ENCODE results near the gene ERVK3-1. TPM values are rescaled to one million over a fixed set of nuclear protein-coding genes. Genes with fewer than 3 reads are reported as not detected.
"Not testable (repeated sequence)": the region's sequence is repeated elsewhere in the genome, so short reads cannot be mapped to it uniquely, and the experiment has no call there.

ERVK3-1 gene
- polyA plus RNA-seq, 1 donor, result 33.6 TPM

DNA sequence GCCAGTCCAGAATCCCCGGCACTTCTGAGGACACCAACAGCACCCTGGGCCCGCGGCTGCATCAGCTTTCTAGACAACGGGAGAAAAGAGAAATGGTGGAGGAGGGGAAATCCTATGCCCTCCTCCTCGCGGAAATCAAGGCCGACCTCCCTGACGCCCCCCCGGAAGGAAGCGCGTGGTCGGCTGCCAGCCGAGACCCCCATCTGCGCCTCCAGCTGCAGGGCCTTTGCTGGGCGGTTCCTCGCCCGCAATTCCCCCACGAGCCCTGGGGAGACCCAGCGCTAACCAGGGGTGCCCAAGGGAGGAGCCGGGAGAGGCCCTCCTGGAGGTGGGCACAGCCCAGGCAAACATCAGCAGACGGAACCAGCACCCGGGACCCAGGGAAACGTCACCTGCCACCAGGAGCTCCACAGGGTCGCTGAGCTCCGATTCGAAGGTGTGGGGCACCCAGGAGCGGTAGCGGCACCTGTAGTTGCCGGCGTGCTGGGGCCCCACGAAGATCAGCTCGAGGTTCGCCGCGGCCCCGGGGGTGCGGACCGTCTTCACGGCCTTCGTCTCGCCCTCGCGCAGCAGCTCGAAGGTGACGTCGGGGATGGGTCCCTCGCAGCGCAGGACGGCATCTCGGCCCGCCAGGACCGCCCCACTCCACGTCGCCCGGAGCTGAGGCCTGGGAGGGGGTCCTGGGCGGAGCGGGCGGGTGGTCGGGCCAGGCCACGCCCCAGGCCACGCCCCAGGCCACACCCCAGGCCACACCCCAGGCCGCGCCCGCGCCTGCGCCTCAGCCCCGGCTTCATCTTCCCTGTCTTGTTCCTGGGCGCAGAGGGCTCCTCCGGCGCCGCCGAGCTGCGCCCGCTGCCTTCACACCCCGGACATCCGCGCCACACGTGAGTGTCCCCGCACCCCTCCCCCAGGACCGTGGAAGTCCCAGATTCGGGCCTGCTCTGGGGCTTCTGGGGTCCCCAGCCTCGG is 42.1 kb downstream of the ERVK3-1 start:
- DNase-seq (ENCODE audit: low read depth), result no peak

DNA sequence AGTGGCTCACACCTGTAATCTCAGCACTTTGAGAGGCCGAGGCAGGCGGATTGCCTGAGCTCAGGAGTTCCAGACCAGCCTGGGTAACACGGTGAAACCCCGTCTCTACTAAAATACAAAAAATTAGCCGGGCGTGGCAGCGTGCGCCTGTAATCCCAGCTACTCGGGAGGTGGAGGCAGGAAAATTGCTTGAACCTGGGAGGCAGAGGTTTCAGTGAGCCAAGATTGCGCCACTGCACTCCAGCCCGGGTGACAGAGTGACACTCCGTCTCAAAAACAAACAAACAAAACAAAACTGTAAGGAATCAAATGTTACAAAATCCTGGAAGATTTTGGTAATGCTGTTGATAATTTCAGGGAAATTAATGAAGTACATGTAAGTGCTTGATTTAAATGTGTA is 42.9 kb downstream of the ERVK3-1 start:
- not testable (repeated sequence) for DNase-seq (ENCODE audit: low read depth)

GRCh38 chr19:58349590-58349989 is 44.4 kb downstream of the ERVK3-1 start:
- DNase-seq (ENCODE audit: low read depth), result no peak

- DNase-seq (ENCODE audit: low read depth), result no peak
Measured at GRCh38 chr19:58350001-58350861, 45.1 kb downstream of the ERVK3-1 start.

DNA sequence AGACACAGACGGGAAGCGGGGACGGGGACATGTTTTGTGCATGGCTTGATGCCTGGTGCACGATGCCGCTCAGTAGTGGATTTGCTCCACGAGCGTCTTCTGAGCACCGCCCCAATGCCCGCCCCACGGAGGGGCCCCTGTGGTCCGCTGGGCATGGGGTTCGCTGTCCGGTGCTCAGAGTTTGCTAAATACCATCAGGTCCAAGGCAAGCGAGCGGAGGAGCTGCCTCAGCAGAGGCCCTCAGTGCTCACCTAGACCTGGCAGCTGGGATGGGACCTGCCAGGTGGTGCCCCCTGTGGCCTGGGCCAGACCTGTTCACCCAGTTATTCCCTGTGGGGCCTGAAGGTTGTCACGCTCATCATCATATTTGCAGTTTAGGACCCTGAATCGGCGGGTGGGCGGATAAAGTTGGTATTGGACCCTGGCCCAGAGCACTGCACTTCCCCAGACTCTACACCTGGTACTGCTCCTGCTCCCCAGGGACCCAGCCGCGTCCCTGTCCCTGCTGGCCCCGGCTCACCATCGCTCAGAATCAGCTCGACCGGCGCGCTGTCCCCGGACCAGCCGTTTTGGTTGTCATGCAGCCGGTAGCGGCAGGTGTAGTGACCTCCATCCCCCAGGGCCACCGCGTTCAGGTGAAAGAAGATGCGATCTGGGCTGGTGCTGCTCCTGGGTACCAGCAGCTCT is 45.8 kb downstream of the ERVK3-1 start:
- DNase-seq (ENCODE audit: low read depth), result no peak

GRCh38 chr19:58351558-58351878 is 46.3 kb downstream of the ERVK3-1 start:
- no peak for DNase-seq (ENCODE audit: low read depth)

- DNase-seq (ENCODE audit: low read depth), result no peak
Measured at GRCh38 chr19:58351990-58352755, 47.0 kb downstream of the ERVK3-1 start.

DNA sequence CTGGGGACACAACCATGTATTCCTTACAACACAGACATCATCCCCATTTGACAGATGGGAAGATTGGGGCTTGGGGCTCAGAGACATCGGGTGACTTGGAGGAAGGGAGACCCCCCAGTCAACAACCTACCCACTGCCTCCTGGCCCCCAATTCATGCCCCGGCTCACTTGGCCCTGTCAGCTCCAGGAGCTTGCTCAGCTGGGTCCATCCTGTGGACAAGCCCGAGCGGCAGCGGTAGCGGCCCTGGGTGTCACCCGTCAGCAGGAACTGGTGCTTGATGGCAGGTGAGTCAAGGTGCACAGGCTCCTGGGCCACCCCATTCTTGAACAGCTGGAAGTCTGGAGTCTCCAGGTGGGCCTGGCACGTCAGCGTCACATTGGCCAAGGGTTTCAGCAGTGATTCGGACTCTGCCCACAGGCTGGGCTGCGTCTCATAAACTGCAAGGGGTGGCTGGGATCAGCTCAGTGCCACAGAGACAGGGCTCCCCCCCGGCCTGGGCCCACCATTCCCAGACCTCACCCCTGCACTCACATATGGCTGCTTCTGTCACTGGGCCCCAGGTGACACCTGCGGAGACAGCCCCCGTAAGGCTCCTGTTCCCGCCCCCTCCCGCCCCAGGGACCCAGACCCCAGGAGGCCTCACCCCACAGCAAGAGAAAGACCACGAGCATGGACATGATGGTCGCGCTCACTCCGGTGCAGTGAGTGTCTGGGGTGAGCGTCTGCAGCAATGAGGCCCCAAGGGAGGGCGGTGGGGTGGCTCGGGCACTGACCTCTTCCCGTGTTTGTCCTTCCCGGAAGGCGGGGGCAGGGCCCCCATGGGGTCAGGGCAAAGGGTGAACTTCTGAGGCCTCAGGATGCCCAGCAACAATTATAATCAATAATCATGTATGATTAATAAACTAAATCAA is 47.8 kb downstream of the ERVK3-1 start, which contains the start of gene A1BG:
Gene A1BG (minus strand): TSS at position 733 of the 912 bp plus-strand sequence. CDS start 55 bp downstream, at position 678.
- DNase-seq (ENCODE audit: low read depth), result no peak

DNA sequence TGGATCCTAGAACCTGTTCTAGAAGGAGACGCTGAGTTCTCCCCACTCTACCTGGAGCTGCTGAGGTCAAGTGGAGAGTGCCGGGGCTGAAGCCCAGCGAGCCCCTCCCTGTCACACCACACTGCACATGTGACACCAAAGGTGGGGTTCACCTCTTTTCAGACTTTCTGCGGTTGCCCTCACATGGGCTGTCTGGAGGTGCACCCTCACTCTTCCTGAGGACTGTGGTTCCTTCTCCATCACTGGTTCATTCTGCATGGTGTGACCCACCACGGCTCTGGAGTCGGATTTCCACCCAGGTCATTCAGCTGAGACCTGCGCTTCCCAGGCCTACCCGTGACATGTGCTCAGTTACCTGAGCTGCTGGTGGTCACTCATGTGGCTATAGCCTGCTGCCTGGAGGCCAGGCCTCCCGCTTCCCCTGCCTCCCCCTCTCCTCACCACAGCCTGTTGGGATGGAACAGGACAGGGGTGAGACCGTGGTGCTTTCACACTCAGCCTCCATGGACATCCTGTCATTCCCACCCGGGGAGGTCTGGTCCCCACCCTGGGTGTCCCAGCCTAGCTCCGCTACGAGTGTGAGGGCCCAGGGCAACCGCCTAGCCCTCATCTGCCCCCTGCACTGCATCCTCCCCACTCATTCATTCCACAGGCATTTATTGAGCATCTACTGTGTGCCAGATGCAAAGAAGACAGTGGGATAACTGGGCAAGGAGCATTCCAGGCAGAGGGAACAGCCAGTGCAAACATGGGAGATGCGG is 48.7 kb downstream of the ERVK3-1 start:
- DNase-seq (ENCODE audit: low read depth), result no peak

DNA sequence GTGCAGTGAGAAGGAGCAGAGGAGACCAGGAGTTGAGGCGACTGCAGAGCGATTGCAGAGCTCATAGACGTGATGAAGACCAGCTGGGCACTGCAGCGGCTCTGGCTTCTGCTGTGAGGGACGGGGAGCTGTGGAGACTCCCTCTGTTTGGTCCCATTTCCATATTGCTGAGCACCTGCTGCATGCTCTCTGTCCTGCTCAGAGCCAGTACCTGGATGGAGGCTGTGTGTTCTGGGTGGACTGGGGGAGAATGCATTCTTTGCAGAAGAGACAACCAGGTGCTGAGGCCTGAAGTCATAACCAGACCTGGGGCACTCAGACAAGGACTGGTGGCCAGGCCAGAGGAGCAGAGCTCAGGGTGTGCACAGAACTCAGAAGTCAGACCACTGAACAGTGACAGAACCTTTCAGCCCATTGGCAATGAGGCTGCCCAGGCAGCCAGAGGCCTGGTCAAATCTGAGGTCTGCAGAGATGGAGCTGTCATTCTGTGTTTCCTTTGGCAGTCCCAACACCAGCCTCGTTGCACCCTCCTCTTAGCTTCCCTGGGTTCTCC is 49.4 kb downstream of the ERVK3-1 start:
- no peak for DNase-seq (ENCODE audit: low read depth)

- no peak for DNase-seq (ENCODE audit: low read depth)
Measured at GRCh38 chr19:58355215-58355796, 50.1 kb downstream of the ERVK3-1 start.

DNA sequence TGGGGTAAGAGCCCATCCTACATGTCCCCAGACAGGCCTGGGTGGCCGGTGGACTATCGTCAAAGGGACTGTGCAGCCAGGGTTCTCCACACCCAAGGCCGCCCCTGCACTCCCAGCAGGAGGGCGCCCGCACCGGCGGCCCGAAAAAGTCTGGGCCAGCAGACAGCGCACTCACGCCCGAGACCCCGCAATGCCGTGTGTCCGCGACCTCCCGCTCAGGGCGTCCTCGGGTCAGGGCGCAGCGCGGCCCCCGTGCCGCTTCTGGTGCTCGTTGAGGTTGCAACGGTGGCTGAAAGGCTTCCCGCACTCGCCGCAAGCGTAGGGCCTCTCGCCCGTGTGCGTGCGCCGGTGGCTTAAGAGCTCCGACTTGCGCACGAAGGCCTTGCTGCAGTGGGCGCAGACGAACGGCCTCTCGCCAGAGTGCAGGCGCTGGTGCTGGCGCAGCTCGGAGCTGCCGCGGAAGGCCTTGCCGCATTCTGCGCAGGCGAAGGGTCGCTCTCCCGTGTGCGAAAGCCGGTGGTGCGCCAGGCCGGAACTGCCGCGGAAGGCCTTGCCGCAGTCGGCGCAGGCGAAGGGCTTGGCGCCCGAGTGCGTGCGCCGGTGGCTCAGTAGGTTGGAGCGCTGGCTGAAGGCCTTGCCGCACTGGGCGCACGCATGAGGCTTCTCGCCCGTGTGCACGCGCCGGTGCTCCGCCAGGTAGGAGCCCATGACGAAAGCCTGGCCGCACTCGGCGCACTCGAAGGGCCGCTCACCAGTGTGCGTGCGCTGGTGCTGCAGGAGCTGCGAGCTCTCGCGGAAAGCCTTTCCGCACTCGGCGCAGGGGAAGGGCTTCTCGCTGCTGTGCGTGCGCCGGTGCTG is 51.0 kb downstream of the ERVK3-1 start:
- DNase-seq (ENCODE audit: low read depth), result no peak

DNA sequence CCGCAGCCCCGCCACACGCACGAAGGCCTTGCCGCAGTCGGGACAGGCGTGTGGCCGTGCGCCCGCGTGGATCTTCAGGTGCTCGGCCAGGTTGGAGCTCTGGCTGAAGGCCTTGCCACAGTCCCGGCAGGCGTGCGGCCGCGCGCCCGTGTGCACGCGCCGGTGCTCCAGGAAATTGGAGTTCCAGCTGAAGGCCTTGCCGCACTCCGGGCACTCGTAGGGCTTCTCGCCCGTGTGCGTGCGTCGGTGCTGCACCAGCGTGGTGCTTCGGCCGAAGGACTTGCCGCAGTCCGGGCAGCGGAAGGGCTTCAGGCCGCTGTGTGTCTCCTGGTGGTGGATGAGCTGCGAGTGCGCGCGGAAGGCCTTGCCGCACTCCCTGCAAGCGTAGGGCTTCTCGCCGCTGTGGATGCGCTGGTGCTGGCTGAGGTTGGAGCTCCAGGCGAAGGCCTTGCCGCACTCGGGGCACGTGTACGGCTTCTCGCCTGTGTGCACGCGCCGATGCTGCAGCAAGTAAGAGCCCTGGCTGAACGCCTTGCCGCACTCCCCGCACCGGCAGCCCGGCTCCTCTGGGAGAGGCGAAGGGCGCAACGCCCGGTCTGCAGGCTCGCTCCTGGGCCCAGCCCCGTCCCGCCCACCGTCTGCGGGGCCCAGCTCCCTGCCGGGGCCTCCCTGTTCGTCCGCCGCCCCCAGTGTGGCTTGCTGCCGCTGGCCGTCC is 51.7 kb downstream of the ERVK3-1 start:
- DNase-seq (ENCODE audit: low read depth), result no peak

- DNase-seq (ENCODE audit: low read depth), result no peak
Measured at GRCh38 chr19:58357481-58358145, 52.4 kb downstream of the ERVK3-1 start.

GRCh38 chr19:58361900-58362271 is 56.7 kb downstream of the ERVK3-1 start:
- no peak for DNase-seq (ENCODE audit: low read depth)

DNA sequence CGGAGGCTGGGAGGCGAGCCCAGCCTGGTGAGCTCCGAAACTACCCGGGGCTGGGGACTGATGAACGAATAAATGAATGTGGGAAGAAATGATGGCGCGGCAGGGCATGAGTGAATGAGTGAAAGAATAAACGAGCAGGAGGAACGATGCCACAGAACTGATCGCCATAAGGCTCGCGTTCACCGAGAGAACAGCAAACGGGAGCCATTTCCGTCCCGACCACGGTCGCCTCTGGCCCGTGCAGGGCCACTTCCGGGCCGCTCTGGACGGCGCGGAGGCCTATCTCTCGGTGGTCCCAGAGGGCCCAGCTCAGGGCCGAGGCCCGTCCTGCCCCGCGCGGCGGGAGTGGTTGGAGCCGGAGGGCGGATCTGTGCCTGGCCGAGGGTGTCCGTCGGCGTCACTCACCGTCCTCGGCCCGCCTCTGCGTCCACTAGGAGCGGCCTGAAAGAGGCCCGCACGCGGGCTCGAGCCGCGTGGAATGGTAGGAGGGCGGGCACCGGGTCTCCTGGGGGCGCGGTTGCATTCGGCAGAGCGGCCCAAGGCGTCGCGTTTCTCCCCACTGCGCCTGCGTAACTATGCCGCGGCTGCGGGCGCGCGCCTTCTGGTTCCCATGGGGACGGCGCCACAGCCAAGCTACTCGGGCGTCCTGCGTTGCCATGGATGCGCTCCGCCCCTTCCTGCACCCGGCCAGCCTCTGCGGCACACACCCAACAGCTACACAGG is 57.3 kb downstream of the ERVK3-1 start, which contains the start of gene ZNF497:
Gene ZNF497 (minus strand): TSS at position 480 of the 723 bp plus-strand sequence. CDS start 5,116 bp downstream, outside the sequence.
- peak; percentile 80 for DNase-seq (ENCODE audit: low read depth)

Data from forelimb muscle (tissue), 1 donor.